HL-60 (cell line): Measurements from ENCODE around the gene ATP8A2.

Experiments
- DNase-seq, 2 experiments: peaks; one replicate each; pipeline ENCODE4 v3.0.0-alpha.2; 2010 to 2020; ENCODE audit warnings: low read depth in 1 of 2, low spot score in 1 of 2
- H3K27ac ChIP-seq: fragments of 250-450 bp; sonication (Bioruptor Pico); replicated peaks from 2 replicates; pipeline ENCODE4 v1.5.1; 2020; ENCODE audit warnings: mild to moderate bottlenecking, moderate library complexity
- H3K27me3 ChIP-seq: fragments of 250-450 bp; sonication (Bioruptor Pico); 2 replicates; pipeline ENCODE4 v1.5.1; 2021; ENCODE audit warnings: mild to moderate bottlenecking, moderate library complexity; ENCODE audit not compliant: insufficient read depth, poor library complexity, severe bottlenecking
- H3K4me3 ChIP-seq: replicated peaks from 2 replicates; pipeline ENCODE4 v1.5.1; 2011; ENCODE audit warnings: mild to moderate bottlenecking, control low read depth, low read length; ENCODE audit not compliant: insufficient read depth
- GABPA ChIP-seq: IDR thresholded peaks from 2 replicates; pipeline ENCODE4 v1.6.1; 2012; ENCODE audit warnings: low read depth
- POLR2AphosphoS5 ChIP-seq: IDR thresholded peaks from 2 replicates; pipeline ENCODE4 v1.6.1; 2012; ENCODE audit warnings: low read depth
- SPI1 ChIP-seq: IDR thresholded peaks from 2 replicates; pipeline ENCODE4 v1.6.1; 2012; ENCODE audit warnings: low read depth, mild to moderate bottlenecking, borderline replicate concordance
- TF ChIP-seq, protein P1 (sequence below): IDR thresholded peaks from 2 replicates; pipeline ENCODE4 v1.6.1; 2012; ENCODE audit warnings: low read depth; ENCODE audit not compliant: insufficient replicate concordance
- TF ChIP-seq, protein P2 (sequence below): IDR thresholded peaks from one replicate; pipeline ENCODE4 v1.5.1; 2011; ENCODE audit warnings: low read length, control low read depth, inconsistent platforms; ENCODE audit not compliant: insufficient read depth

Gene ATP8A2

DNA sequence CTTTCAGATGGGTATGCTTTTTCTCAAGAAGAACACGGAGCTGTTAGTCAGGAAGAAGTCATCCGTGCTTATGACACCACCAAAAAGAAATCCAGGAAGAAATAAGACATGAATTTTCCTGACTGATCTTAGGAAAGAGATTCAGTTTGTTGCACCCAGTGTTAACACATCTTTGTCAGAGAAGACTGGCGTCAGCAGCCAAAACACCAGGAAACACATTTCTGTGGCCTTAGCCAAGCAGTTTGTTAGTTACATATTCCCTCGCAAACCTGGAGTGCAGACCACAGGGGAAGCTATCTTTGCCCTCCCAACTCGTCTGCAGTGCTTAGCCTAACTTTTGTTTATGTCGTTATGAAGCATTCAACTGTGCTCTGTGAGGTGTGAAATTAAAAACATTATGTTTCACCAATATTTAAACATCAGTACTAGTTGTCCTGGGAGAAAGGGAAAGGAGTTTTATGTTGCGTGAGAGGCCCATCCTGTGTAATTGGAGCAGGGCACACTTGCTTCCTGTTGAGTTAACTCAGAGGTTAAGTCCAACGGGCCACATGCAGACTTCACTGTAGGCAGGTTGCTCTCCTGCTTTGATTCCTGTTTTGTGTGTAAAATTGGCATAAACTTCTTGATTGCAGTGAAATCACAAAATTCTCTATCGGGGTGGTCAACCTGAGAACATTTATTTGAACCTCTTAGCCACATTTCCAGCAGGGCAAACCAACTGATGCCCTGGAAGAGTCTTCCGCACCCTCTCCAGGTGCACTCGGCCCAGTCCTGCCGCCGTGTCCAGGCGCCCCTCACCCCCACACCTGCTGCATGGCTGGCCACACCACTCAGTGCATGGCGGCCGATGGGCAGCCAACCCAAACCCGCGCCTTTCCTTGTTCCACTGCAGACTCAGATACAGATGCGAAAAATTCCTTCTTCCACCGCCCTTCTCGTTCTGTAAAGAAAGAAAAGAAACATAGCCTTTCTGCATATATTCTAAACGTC lies 648.4 kb downstream of the ATP8A2 start:
- DNase-seq: no peak
- Histone ChIP-seq H3K27me3 (no peaks in the 10 kb centered on the region), H3K27ac (no peak overlapping the region), H3K4me3 (no peak overlapping the region)
- TF ChIP-seq SPI1: no peak

DNA sequence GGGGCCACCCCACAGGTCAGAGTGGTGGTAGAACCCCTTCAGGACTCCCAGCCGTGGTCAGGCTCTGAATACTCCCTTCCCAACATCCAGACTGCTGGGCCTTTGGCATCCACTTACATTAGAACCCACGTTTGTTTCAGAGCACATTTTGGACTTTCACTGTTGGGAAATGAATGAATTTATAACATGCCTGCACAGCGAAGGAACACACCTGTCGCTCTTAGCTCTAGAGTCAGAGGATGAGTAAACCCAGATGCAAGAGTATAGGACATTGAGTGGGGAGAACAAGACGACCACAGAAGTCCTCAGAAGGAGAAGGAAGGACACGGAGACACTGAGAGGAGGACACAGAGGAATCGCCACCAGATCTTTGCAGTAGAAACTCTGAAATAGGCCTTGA lies 649.1 kb downstream of the ATP8A2 start:
- no peak for TF ChIP-seq SPI1
- no peak for TF ChIP-seq POLR2AphosphoS5
- TF ChIP-seq, protein P1, sequence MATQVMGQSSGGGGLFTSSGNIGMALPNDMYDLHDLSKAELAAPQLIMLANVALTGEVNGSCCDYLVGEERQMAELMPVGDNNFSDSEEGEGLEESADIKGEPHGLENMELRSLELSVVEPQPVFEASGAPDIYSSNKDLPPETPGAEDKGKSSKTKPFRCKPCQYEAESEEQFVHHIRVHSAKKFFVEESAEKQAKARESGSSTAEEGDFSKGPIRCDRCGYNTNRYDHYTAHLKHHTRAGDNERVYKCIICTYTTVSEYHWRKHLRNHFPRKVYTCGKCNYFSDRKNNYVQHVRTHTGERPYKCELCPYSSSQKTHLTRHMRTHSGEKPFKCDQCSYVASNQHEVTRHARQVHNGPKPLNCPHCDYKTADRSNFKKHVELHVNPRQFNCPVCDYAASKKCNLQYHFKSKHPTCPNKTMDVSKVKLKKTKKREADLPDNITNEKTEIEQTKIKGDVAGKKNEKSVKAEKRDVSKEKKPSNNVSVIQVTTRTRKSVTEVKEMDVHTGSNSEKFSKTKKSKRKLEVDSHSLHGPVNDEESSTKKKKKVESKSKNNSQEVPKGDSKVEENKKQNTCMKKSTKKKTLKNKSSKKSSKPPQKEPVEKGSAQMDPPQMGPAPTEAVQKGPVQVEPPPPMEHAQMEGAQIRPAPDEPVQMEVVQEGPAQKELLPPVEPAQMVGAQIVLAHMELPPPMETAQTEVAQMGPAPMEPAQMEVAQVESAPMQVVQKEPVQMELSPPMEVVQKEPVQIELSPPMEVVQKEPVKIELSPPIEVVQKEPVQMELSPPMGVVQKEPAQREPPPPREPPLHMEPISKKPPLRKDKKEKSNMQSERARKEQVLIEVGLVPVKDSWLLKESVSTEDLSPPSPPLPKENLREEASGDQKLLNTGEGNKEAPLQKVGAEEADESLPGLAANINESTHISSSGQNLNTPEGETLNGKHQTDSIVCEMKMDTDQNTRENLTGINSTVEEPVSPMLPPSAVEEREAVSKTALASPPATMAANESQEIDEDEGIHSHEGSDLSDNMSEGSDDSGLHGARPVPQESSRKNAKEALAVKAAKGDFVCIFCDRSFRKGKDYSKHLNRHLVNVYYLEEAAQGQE: no peak
- no peak for TF ChIP-seq GABPA
- TF ChIP-seq, protein P2, sequence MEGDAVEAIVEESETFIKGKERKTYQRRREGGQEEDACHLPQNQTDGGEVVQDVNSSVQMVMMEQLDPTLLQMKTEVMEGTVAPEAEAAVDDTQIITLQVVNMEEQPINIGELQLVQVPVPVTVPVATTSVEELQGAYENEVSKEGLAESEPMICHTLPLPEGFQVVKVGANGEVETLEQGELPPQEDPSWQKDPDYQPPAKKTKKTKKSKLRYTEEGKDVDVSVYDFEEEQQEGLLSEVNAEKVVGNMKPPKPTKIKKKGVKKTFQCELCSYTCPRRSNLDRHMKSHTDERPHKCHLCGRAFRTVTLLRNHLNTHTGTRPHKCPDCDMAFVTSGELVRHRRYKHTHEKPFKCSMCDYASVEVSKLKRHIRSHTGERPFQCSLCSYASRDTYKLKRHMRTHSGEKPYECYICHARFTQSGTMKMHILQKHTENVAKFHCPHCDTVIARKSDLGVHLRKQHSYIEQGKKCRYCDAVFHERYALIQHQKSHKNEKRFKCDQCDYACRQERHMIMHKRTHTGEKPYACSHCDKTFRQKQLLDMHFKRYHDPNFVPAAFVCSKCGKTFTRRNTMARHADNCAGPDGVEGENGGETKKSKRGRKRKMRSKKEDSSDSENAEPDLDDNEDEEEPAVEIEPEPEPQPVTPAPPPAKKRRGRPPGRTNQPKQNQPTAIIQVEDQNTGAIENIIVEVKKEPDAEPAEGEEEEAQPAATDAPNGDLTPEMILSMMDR: no peak

DNA sequence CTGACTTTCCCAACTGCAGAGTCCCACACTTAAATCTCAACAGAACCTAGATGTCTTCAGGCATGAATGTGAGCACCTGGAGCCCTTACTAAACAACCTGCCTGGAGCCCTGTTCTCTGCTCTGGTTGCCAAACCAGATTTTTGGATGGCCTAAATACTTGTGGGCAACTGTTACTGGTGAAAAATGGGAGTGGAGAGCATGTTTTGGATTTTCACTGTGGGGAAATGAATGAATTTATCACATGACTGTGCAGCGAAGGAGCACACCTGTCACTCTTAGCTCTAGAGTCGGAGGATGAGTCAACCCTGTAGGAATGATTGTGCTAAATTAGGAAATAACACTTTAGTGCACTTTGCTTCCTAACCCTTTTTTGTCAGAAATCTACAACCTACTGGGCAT lies 649.7 kb downstream of the ATP8A2 start:
- no peaks in the 10 kb centered on the region for H3K27me3 ChIP-seq
- H3K27ac ChIP-seq: no peak overlapping the region
- H3K4me3 ChIP-seq: no peak overlapping the region
- TF ChIP-seq POLR2AphosphoS5 (no peak), SPI1 (no peak), GABPA (no peak)
- TF ChIP-seq, protein P2: no peak
- TF ChIP-seq, protein P1: no peak
- DNase-seq: no peak

More for the DNA sequence above, 649.1 kb downstream of the ATP8A2 start:
- no peak for DNase-seq
- Histone ChIP-seq H3K27ac (no peak overlapping the region), H3K4me3 (no peak overlapping the region), H3K27me3 (no peaks in the 10 kb centered on the region)

DNA sequence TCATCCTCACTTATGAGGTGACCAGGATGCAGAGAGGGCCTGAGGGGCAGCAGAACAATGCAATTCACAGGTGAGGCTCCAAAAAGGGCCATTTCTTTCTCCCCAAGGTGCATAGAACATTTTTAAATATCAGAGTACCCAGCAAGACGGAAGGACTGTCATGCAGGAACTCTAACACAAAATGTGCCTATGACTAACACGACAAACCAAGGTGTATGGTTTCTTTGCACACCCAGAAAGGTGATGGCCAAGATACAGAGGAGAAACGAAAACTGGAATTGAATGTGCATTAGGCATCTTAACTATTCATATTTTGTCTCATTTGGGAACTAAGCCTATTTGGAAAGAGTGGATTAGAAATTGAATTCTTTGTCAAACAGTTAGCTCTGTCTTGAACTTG lies 650.2 kb downstream of the ATP8A2 start:
- no peak for TF ChIP-seq GABPA
- TF ChIP-seq, protein P2: no peak
- TF ChIP-seq POLR2AphosphoS5: no peak
- TF ChIP-seq, protein P1: no peak
- TF ChIP-seq SPI1: no peak
- H3K27me3 ChIP-seq: no peaks in the 10 kb centered on the region
- H3K4me3 ChIP-seq: no peak overlapping the region
- no peak for DNase-seq
- H3K27ac ChIP-seq: no peak overlapping the region
